HG03439 (cell line): ENCODE results near the gene HOXA3.

Source experiments
- ATAC-seq: cut with Tn5 transposase; IDR thresholded peaks from one replicate; pipeline ENCODE4 v1.9.1; 2021; ENCODE audit warnings: mild to moderate bottlenecking, moderate library complexity; ENCODE audit not compliant: unreplicated experiment

The HOXA3 gene

DNA sequence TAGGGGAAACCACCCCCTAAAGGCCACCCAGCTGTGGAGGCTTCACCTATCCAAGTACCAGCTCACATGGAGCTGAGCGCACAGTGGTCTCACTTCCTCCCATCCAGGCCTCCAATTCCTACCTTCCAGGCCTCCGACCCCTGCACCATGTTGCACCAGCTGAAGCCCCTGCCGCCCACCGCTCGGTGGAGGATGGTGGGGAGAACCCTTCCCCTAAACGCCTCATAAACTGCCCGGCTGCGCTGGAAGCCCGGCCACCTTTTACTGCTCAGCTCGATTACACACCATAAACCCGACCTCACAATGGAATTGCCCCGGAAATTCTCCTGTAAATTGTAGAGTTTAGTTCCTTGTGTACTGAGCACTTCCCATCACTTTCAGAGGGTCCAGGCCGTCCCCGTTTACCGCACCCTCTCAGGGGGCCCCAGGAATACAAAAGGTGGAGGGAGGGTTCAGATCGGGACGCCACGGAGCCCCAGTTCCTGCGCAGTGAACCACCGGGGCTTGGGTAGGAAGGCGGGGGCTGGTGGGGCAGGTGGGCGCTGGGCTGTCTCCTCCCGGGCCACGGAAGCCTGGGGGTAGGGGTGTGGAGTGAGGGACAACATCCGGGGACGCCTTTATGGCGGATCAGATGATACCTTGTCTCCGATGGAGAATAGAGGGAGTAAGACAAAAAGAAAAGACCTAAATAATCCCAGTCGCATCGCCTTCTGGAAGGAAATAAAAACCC lies 5.5 kb upstream of the HOXA3 start:
- no peak for ATAC-seq

DNA sequence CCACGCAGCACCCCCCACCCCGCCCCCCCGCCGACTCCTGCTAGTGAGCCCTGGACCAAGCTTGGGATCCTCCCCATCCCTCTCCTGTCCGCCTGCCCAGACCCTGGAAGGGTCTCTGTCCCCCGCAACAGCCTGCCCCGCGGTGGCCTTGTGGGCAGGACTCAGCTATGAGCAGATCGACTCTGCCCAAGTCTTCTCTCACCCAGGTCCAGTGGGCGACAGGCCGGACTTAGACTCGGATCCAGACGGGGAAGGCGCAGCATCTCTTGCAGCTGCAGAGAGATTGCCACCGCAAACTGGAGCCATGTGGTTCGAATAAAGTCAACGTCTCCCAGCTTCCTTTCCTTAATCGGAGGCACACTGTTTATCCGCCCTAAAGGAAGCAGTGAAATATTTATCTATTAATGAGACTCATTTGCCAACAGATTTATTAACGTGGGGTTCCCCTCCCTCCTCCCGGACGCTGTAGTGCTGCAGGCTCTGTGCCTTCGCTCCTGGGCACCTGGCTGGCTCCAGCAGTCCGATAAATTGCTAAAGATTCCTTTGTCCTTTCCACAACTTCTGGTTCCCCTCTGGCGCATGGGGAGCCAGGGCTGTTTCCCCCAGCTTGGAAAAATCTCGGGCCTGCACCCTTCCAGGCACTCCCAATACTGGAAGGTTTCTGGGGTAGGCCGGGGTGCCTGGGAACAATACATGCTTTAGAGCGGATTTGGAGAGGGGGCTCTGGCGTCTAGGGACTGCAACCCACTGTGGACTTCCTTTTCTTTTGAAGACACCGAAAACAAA lies 4.7 kb upstream of the HOXA3 start:
- ATAC-seq = no peak

DNA sequence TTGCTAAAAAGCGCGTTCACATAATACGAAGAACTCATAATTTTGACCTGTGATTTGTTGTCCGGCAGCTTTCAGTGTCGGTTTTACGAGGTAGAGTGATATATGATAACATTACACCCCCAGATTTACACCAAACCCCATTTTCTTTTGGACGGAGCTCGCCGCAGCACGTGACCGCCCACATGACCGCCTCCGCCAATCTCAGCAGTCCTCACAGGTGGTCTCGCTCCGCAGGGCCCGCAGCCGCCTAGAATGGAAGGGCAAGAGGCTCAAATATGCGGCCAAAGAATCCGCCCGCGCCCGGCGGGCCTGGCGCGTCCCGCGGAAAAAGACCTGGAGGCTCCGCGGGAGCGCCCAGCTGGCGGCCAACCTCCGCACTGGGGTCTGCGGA lies 4.1 kb upstream of the HOXA3 start, which contains the start of gene HOXA7:
HOXA7 (minus strand) TSS at position 168 of the 391 bp plus-strand sequence; CDS start at position 38, 130 bp downstream.
- ATAC-seq = no peak

DNA sequence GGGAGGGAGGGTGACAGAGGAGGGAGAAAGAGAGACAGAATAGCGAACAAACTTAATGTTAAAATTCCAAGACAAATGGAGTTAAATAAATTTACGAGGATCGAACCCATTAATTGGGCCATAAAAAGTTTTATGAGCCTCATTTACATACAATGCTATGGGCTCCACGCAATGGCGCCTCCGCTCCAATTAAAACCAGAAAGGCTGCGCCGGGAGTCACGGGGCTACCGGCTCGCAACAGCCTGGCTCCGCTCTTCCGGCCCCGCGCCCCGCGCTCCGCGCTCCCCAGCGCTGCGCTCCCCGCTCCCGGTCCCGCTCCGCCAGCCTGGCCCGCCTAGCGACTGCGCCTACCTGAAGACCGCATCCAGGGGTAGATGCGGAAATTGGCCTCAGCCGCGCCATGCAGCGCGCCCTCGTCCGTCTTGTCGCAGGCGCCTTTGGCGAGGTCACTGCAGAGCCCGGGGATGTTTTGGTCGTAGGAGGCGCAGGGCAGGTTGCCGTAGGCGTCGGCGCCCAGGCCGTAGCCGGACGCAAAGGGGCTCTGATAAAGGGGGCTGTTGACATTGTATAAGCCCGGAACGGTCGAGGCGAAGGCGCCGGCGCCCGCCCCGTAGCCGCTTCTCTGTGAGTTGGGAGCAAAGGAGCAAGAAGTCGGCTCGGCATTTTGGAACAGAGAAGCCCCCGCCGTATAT lies 3.6 kb upstream of the HOXA3 start:
- no peak for ATAC-seq

DNA sequence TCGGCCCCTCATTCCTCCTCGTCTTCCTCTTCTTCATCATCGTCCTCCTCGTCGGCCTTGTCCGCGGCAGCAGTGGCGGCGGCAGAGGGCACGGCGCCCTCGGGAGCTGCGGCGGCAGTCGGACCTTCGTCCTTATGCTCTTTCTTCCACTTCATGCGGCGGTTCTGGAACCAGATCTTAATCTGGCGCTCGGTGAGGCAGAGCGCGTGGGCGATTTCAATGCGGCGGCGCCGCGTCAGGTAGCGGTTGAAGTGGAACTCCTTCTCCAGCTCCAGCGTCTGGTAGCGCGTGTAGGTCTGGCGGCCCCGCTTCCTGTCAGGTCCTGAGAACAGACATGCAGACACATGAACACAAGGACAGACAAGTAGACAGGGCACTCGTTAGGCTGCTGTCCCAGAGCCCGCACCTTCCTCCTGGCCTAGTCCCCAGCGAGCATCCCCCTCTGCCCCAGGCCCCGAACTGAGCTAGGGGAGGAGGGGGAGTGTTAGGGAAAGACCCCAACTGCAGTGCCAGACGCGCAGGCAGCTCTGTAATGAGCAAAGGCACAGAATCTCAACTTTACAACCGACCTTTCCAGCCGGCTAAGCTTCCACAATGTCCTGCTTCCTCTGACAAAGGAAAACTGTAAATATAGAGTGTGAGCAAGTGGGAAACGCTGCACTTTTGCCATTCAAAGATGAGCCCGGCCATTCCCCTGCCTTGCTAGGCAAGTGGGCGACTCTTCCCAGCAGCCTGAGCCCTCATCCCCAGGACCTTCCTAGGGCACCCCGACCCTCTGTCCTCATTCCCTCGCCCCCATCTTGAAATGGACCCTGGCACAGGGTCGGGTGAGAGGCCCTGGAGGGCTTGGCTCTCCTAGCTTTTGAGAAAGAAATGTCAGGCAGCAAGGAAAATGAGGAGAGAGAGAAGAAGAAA lies 2.8 kb upstream of the HOXA3 start:
- no peak for ATAC-seq

DNA sequence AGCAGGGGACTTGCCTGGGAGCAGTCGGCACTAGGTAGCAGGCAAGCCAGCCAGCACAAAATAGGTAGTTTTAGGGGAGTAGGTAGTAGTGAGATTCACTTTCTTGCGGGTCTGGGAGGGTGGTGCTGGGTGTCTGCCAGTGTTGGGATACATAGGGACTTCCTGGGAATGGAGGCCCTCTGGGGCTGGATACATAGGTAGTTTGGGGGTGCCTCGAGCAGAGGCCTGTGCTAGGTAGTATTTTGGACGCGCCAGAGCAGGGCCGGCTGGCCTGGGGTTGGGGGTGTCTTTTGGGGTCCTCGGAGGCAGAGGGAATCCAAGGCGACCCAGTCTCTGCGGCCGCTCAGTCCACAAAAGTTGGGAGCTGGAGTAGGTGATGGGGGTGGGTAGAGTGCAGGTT lies 2.0 kb upstream of the HOXA3 start:
- no peak for ATAC-seq

DNA sequence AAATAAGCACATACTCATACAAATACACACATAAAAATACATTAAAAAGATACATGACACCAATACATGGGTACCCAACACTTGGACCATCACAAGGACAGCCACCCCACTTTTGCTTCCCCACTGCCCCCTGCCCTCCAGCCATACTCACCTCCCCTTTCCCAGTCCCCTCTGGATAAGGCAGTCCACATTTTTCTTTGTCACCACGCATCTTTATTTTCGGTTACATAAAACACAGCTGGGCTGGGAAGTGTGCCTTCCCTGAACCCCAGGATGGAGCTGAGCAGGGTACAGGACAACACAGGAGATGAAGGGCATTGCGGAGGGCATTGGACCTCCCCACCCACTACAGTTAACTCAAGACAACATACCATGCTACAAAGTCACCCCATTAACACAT lies 1.1 kb upstream of the HOXA3 start:
- no peak for ATAC-seq

DNA sequence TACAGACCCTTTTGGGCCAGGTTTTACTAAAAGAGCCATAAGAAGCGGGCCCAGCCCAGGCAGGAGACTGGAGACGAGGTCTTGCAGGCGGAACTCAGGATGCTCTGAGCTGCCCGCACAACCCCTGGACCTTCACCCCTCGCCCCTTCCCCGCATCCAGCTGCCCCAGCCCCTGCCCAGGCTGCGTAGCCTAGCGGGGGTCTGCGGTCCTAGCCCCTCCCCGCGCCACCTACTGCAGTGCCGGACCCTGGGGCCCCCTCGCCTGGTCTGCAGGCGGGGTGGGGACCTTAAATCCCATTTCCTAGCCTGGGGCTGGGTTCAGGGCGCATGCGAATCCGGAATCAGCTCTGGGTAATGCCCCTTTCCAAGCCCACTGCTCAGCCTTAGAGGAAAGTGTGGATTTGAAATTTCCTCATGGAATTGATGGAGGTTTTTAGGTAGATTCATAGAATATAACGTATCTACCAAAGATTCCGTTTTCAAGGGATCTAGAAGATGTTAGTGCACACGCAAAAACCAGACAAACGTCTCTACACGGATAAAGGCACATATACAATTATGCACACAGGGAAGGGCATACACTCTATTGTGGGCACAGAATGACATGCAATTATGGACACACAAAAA lies 546 bp upstream of the HOXA3 start:
- ATAC-seq = no peak

DNA sequence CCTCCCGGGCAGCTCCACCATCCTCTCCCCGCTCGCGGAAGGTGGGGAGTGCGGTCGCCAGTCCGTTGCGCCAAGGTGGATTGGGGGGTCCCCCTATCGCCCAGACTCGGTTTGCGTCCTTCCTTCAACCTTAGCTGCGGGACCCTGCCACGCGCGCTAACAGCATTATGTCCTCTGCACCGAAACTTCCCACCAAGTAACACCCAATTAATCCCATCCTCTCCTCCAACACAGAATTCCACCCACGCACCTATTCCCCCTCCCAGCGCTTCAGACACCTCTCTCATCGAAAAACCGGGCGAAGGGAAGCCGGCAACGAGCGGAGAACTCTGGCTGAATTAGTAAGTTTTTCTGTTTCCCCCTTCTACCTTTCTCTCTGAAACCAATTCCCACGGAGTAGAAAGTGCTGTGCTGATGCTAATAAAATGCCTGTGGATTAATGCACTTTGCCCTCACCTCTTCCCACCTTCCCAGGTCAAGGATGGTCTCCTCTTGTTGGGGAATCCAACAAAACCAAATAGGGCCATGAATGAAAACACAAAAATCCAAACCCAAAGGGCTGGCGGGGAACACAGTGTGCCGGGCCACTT lies 947 bp downstream of the HOXA3 start:
- ATAC-seq = no peak

DNA sequence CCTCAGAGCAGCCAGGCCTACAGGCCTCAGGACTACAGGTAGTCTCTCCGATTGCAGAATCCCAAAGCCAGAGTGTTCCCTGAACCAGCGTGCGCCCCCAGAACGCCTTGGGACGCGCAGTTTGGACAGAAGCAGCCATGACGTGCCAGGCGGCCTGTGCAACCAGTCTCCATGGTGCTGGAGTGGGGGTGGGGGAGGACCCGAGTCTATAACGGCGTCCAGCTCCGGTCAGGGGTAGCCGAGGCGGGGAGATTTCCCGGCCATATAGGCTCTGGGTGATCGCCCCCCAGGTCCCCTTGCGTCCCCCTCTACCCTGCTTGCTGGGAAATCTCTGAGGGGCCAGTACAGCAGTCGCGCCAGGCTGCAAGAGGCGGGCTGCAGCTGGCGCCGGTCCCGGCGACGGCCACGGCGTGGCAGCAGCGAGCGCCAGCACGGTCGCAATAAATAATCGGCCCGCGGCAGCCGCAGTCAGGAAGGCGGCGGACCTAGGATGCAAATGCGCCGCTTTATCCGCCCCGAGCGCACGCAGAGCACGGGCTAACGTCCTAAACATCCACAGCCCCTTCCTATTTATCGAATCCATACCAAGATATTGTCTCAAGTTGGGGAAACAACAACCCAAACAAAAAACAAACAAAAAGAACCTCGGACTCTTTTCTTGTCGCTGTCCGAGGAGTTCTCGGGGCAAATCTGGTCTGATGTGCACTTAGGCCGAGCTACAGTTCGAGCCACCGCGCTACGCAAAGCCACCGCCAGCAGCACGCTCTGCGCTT lies 1.6 kb downstream of the HOXA3 start:
- peak; percentile 72 for ATAC-seq

DNA sequence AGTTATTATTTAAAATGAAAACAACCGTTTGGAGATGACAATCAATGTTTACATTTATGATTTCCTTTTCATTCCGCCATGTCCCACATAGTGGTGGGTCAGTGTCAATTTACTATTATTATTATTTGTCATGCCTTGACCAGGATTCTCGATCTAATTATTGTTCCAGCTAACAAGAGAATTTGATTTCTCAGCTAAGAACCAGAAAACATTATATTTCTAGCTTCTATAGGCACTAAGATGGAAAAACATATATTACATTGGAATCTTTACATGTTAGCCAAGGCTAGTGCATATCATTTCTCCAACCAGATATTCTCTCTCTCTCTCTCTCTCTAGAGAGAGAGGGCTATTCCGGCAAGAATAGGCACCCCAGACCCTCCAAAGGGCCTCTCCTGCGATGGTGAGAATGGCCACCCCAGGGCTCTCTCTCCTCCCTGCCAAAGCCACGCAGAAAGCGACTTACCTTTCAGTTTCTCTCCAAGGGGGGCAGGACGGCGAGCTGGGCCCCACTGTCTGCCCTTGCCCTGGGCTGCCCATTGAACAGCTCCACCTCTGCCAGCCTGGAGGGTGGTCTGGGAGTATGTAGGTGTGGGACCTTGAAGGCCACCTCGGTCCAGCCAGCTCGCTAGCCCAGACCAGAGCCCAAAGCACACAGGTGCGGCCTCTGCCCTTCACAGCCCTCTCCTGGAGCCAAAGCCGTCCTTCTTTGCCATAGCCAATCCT lies 2.4 kb downstream of the HOXA3 start:
- no peak for ATAC-seq

DNA sequence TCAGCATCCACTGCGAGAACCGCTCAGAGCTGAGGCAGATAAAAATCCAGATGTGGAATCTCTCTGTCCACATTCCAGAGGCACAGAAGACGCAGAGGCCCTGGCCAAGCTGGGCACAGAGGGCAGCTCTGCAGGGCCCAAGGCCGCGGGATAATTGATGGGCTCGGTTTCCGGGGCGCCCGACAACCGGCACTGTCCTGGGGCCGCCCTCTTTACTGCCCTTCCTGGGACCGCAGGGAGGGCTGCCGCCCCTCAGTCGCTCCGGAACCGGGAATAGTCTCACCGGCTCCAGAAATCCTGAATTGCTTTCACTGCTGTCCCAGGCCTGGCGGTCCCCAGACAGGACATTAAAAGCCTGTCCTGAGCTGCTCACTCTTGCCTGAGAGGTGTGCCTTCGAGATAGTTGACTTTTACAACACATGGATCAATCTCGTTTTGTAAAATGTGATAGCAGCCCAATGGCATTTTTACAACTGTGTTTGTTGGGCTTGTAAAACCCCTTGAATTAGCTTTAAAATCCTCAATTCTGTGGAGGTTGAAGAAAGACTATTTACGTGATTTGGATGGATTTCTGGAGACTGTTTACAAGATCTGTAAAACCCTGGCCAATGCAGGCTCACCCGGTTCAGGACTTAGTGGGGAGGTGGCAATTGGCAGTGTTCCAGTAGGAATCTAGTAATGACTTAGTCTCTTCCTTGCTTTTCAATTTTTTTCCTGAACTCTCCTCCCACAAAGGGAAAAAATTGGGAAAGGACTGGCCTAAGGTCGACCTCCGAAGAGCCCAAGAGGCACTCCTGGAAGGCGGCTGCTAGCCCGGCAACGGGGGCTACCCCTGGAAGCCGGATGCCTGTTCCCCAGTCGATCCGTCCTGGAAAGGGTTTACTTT lies 3.4 kb downstream of the HOXA3 start:
- no peak for ATAC-seq

DNA sequence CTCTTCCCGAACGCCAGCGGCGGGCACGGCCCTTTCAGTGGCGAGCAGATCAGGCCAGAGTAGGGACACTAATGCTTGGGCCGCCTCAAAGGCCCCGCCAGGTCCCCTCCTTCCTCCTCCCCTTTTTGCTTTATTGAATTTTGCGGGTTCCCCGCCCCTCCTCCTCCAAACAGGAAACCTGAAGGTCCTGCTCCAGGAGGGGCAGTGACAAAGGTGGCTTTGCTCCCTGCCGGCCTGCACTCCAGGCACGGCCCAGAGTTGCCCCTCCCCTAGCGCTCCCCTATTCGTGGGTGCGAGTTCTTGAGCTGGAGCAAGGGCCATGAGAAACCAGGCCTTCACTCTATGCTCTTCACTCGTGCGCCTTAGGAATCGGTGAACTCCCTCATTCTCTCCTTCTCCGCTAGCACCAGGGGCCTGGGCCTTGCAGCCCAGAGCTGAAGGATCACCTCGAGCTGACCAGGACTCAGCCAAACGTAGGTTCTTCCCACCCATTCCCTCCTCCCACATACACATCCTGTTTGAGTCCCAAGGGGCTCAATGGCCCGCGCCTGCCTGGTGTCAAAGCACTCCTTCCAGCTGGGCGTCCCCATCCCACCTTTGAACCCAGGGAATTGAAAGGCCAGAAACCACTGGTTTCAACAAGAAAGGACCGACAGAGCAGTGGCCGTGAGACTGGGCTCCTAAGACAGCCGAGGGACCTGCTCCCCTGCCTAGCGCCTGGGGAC lies 4.2 kb downstream of the HOXA3 start:
- ATAC-seq = no peak

DNA sequence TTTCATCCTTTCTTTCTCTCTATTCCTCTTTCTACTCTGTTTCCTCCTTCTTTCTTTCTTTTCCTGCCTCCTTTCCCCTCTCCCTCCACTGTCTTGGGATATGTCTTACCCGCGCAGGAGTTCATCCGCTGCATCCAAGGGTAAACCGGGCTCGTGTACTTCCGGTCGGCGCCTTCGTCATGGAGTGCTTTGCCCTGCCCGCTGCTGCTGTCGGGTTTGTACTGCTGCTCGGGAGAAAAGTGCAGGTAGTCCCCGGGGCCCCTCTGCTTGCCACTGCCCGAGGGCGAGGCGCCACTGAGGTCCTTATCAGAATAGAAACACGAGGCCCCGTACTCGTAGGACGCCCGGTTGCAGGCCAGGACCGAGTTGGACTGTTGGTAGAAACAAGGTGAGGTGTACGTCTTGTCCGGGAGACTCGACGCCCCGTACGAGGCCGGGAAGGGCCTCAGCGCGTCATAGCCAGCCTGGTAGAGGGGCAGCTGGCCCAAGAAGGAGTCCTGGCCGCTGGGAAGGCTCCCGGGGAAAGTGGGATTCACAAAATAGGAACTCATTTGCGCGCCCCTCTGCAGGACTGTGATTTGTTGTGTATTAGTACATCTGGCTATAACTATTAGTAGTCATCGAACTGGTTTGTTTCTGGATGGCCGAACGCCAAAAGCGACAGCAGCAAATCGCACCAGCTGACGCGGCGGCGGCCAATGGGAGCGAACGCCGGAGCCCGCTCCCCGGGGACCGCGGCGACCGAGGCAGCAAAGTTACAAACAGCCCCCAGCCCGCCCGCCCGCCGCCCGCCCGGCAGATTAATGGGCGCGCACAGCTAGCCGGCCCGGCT lies 5.0 kb downstream of the HOXA3 start, which contains the start of gene HOXA6:
HOXA6 (minus strand) TSS at position 576 of the 832 bp plus-strand sequence; CDS start at position 551, 25 bp downstream.
- no peak for ATAC-seq

DNA sequence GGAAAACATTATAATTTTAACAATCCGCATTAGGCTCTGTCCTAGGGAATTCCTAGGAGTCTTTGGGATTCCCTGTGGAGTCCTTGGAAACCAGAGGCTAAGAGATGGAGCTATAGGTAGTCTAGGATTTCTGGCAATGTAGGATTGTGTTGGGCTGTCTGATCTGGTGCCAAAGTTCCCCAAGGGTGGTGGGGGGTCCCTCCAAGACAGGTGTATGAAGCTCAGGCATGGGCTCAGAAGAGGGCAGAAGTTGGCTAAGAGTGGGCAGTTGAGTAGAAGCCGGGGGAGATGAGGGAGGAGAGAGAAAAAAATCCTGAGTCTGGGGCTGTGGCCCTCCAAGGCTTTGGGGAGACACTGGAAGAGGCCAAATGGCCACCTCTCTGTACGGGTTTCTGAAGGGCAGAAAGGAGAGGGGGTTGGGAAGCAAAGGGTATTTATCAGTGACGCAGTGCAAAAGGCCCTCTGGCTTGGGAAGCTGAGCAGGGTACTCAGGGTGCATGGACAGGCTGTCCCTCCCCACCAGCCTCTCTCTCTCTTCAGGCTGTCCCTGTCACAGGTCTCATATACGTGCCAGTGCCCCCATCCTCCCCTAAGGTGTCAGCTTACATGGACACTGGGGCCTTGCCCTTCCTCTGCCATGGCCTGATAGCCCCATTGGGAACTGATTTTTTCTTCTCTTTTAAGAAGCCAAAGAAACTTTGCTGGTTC lies 5.7 kb downstream of the HOXA3 start:
- no peak for ATAC-seq
